ENCODE data around the gene CRTC1.

DNA sequence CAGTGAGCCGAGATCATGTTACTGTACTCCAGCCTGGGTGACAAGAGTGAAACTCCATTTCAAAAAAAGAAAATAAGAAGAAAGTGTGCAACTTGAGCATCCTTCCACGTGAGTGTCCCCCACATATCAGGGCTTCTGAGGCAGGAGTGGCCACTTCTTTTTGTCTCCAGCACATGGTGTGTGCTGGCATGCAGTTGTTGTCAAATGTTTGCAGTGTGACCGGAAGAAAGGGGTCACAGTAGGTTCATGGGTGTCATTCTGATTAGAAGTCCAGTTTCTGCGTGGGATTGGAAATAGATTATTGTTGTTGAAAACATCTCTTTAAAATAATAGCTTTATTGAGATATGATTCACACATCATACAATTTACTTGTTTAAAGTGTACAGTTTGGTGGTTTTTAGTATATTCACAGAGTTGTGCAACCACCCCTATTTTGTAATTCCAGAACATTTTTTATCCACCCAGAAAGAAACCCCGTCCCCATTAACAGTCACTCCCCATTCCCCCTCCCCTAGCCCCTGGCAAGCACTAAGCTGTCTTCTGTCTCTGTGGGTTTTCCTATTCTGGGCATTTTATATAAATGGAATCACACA is 2.2 kb downstream of the CRTC1 start:
- TF ChIP-seq CTCF (IDR thresholded peaks at IDR 0.05), result no peak
- TF ChIP-seq ZFX (IDR thresholded peaks at IDR 0.05; ENCODE audit: borderline replicate concordance), result no peak
